IgD-negative memory B cell (primary cell): ENCODE data around the gene TUBG1. TPM values are rescaled to one million over a fixed set of nuclear protein-coding genes. Genes with fewer than 3 reads are reported as not detected.

Source experiments
- H3K27ac Mint-ChIP-seq, 3 donors: one replicate each; pipeline ENCODE4 v1.8.0; 2020 to 2022; ENCODE audit warnings: mild to moderate bottlenecking in 3 of 3, mixed read lengths in 3 of 3, moderate library complexity in 1 of 3
- H3K27me3 Mint-ChIP-seq: one replicate; pipeline ENCODE4 v1.8.0; 2021; ENCODE audit warnings: mixed read lengths
- H3K36me3 Mint-ChIP-seq: one replicate; pipeline ENCODE4 v1.8.0; 2020; ENCODE audit warnings: mild to moderate bottlenecking, mixed read lengths
- H3K4me1 Mint-ChIP-seq, 3 donors: one replicate each; pipeline ENCODE4 v1.8.0; 2020 to 2022; ENCODE audit warnings: mixed read lengths in 3 of 3, mild to moderate bottlenecking in 1 of 3
- H3K4me3 Mint-ChIP-seq, 4 donors: one replicate each; pipeline ENCODE4 v1.8.0; 2020 to 2022; ENCODE audit warnings: mild to moderate bottlenecking in 4 of 4, mixed read lengths in 4 of 4, moderate library complexity in 3 of 4
- H3K9me3 Mint-ChIP-seq, 3 donors: one replicate each; pipeline ENCODE4 v1.8.0; 2020 to 2021; ENCODE audit warnings: mixed read lengths in 3 of 3, mild to moderate bottlenecking in 1 of 3
- polyA plus RNA-seq: library from polyadenylated mRNA; unstranded; fragments of 300-500 nt; fragmentation: Illumina TruSeq; gene quantifications from one replicate; pipeline ENCODE4 v1.2.3, GENCODE V29; 2021

The TUBG1 gene
- polyA plus RNA-seq, 1 donor from 2014 or later = 11.8 TPM

DNA sequence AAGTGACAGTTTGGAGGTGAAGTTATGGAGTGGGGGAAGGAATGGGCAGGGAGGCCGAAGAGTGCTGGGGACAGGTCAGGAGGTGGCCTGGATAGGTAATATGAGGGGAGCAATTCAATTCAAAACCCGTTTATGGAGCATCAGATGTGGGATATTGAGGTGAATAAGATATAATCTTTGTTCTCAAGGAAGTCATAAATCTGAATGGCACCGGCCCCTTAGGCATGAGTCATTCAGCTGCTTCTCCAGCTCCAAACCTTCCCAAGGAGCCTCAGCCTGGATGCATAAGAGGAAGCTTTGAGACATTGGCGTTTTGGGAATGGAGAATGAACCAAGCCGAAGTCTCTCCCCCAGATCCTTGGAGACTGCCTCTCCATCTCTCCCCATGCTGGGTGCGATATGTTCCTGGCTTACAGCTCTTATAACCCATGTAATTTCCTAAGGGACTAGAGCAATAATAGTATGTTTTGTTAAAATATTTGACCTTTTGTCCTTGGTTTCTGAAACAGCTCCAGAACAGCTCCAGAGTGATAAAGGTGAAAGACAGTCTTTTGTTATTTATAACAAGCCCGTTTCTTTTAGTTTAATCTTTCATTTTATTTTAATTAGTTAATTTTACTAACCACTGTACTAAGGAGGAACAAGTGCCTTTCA, 51.3 kb downstream of the TUBG1 start:
- peak overlapping the region in 2 of 4 donors; percentile 27 to 47 for H3K4me3 Mint-ChIP-seq
- peaks cover 0 to 4% (median 0%) of the 10 kb centered on the region in 3 donors for H3K9me3 Mint-ChIP-seq
- H3K36me3 Mint-ChIP-seq = no peaks in the 10 kb centered on the region
- peaks cover 13% of the 10 kb centered on the region for H3K27me3 Mint-ChIP-seq
- peaks cover 16 to 26% (median 17%) of the 10 kb centered on the region in 3 donors for H3K4me1 Mint-ChIP-seq
- H3K27ac Mint-ChIP-seq = no peak overlapping the region

Other genes starting within 250 kb of the TUBG1 start
- gene STAT3, start 221.2 kb upstream of the TUBG1 start, polyA plus RNA-seq = 106 TPM
- gene CAVIN1, start 186.4 kb upstream of the TUBG1 start, polyA plus RNA-seq = not detected
- 17.2 TPM for gene ATP6V0A1, start 150.8 kb upstream of the TUBG1 start, polyA plus RNA-seq
- gene NAGLU, start 73.4 kb upstream of the TUBG1 start, polyA plus RNA-seq = 14.4 TPM
- gene HSD17B1, start 56.8 kb upstream of the TUBG1 start, polyA plus RNA-seq = 0.39 TPM
- gene COASY, start 47.5 kb upstream of the TUBG1 start, polyA plus RNA-seq = 64.9 TPM
- gene MLX, start 42.6 kb upstream of the TUBG1 start, polyA plus RNA-seq = 44.8 TPM
- gene PSMC3IP, start 32.0 kb upstream of the TUBG1 start, polyA plus RNA-seq = 2.9 TPM
- 105 TPM for gene RETREG3, start 309 bp upstream of the TUBG1 start, polyA plus RNA-seq
- 2.5 TPM for gene TUBG2, start 49.6 kb downstream of the TUBG1 start, polyA plus RNA-seq
- 1.1 TPM for gene PLEKHH3, start 67.3 kb downstream of the TUBG1 start, polyA plus RNA-seq
- gene CCR10, start 72.2 kb downstream of the TUBG1 start, polyA plus RNA-seq = 2.1 TPM
- gene CNTNAP1, start 72.8 kb downstream of the TUBG1 start, polyA plus RNA-seq = 1.1 TPM
- gene EZH1, start 135.4 kb downstream of the TUBG1 start, polyA plus RNA-seq = 37.4 TPM
- not detected for gene RAMP2, start 151.5 kb downstream of the TUBG1 start, polyA plus RNA-seq
- 45.6 TPM for gene VPS25, start 163.8 kb downstream of the TUBG1 start, polyA plus RNA-seq
- gene WNK4, start 170.9 kb downstream of the TUBG1 start, polyA plus RNA-seq = not detected
- gene COA3, start 189.0 kb downstream of the TUBG1 start, polyA plus RNA-seq = 117 TPM
- 0.41 TPM for gene CNTD1, start 189.2 kb downstream of the TUBG1 start, polyA plus RNA-seq
- 136 TPM for gene BECN1, start 214.6 kb downstream of the TUBG1 start, polyA plus RNA-seq
- gene PSME3, start 223.7 kb downstream of the TUBG1 start, polyA plus RNA-seq = 116 TPM
- gene AOC2, start 234.9 kb downstream of the TUBG1 start, polyA plus RNA-seq = not detected
- gene AOC3, start 241.5 kb downstream of the TUBG1 start, polyA plus RNA-seq = not detected